HG03558 (cell line): ENCODE data around the gene TTYH1.

Experiments
- ATAC-seq: cut with Tn5 transposase; IDR thresholded peaks from one replicate; pipeline ENCODE4 v1.9.1; 2021; ENCODE audit warnings: moderate number of reproducible peaks; ENCODE audit not compliant: unreplicated experiment; ENCODE audit errors: extremely low read depth

TTYH1 gene

GRCh38 chr19:54421169-54421516, 5.9 kb downstream of the TTYH1 start:
- ATAC-seq, result no peak

GRCh38 chr19:54421521-54421920, 6.3 kb downstream of the TTYH1 start:
- ATAC-seq, result no peak

DNA sequence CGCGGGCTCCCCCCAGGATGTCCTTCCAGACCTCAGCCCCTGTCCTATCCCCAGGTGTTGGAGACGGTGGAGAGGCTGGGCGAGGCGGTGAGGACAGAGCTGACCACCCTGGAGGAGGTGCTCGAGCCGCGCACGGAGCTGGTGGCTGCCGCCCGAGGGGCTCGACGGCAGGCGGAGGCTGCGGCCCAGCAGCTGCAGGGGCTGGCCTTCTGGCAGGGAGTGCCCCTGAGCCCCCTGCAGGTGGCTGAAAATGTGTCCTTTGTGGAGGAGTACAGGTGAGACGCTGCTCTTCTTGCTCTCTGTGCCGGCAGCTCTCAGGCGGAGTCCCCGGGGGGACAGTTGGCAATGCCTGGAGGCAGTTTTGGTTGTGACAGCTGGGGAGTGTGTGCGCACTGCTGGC, 6.9 kb downstream of the TTYH1 start:
- ATAC-seq, result no peak

- no peak for ATAC-seq
These were observed 8.9 kb downstream of the TTYH1 start for GRCh38 chr19:54424201-54424600.

DNA sequence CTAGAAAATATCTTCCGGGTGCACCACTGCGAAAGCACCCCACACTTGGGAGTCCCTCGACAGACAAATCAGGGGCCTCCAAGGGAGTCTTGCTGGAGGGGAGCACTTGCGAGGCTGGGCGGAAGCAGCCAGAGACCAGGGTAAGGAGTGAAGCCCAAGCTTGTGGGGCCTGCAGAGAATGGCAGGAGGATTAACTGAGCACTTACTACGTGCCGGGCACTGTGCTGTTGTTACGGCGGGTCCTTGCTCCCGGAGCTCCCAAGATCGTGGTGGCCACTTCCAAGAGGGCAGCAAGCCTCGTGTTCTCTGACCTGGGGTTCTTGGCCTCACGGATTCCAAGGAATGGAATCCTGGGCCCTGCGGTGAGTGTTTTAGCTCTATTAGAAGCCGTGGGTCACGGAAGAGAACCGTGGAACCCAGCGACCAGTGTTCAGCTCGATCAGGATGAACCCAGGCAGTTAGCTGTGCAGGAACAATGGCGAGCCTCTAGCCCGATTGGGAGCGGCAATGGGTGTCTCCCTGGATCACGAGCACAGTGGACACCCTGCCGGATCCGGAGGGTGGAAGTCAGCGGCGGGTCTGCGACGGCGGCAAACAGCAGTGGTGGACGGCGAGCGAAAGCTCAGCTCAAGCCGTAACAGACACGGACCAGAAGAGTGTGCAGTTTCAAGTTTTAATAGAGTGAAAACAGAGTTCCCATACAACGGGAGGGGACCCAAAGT, 9.6 kb downstream of the TTYH1 start:
- no peak for ATAC-seq

- ATAC-seq, result no peak
These were observed 10.1 kb downstream of the TTYH1 start for GRCh38 chr19:54425382-54425723.

DNA sequence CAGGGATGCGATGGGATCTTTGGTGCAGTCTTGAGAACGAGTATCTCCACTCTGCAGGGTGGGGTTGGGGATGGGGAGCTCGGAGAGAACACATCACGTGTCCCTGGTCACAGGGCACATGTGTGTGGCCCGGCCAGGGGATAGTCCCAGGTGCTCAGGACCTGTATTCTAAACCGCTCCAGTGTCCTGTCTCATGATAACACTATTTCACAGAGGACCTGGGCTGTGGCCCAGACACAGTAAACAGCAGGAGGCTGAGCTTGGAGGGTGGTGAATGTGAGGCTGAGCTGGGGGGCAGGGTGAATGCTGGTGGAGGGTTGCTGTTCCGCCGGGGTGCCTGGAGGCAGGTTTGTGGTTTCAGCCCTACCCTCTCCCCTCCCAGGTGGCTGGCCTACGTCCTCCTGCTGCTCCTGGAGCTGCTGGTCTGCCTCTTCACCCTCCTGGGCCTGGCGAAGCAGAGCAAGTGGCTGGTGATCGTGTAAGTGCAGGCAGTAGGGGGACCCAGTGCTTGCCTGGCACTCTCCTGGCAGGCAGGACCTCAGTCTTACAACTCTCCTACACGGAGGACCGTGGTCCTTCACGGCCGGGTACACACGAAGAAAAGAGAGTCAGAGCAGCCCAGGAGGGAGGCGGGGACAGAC, 11.1 kb downstream of the TTYH1 start:
- ATAC-seq, result no peak

DNA sequence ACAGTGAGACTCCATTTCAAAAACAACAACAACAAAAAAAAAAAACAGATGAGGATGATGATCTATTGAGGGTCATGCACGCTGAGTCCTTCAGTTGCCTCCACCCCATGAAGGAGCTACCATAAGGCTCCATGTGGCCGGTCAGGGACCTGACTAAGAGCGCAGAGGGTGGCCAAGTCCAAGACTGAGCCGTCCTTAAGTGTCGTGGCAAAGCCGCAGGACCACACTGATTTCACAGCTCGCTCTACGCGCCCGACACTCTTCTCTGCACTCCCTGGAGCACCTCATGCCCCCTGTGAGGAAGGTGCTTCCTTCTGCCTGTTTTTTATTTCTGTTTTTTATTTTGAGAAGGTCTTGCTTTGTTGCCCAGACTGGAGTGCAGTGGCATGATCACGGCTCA, 12.3 kb downstream of the TTYH1 start:
- no peak for ATAC-seq

- no peak for ATAC-seq
These were observed 13.3 kb downstream of the TTYH1 start for GRCh38 chr19:54428323-54429175.

- no peak for ATAC-seq
These were observed 13.9 kb downstream of the TTYH1 start for GRCh38 chr19:54429176-54429495.

- ATAC-seq, result no peak
These were observed 14.4 kb downstream of the TTYH1 start for GRCh38 chr19:54429545-54430227.

DNA sequence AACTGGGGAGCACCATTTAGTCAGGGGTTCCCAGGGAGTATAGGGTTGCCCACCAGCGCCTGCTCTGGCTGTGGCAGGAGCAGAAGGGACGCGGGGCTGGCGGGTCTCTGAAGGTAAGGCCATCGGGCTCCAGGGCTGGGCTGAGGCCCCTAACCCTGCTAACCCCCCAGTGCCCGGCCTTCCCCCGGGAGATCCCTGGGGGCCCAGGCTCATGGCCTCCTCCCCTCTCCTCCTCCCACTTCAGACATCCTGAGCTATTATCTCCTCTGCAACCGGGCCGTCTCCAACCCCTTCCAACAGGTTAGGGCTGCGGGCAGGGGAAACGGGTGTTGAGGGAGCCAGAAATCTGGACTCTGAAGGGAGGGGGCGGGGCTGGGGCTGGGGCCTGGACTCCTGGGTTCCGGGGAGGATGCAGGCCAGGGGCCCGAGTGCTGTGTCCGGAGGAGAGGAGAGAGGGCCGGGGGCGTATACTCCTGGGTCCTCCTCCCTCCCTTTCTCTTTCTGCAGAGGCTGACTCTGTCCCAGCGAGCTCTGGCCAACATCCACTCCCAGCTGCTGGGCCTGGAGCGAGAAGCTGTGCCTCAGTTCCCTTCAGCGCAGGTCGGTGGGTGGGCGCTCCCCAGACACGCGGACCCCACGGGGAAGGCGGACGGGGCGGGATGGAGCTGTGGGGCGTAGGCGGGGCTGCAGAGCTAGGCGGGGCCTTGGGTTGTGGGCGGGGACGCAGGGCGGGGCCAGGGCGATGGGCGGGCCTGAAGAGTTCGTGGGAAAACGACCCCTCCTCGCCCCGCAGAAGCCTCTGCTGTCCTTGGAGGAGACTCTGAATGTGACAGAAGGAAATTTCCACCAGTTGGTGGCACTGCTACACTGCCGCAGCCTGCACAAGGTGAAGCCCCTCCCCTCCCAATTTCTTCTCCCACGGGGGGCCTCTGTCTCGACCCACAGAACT, 15.3 kb downstream of the TTYH1 start:
- no peak for ATAC-seq

DNA sequence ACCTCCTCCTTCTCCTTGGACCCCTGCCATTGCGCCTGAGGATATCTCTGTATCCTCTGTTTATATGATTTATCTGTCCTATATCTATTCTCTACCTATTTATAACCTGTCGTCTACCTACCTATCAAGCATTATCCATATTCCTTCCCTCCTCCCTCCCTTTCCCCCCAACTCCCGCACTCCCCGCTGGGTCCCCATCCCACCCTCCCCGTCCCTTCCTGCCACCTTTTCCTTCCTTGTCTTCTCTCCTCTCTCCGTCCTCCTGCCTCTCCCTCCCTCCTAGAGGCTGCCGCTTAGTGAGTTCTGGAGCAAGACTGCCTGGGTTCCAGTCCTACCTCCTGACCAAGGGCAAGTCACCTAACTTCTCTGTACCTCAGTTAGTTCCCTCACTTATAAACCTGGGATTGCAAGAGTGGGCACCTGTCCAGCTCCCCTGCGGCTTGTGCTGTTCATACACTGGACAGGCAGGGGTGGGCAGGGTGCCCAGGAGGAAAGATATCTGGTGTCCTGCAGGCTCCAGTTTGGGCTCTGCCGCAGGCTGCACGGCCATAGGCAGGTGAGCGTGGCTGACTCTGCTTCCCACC, 16.1 kb downstream of the TTYH1 start:
- ATAC-seq, result no peak

GRCh38 chr19:54432144-54432738, 17.0 kb downstream of the TTYH1 start:
- ATAC-seq, result no peak

DNA sequence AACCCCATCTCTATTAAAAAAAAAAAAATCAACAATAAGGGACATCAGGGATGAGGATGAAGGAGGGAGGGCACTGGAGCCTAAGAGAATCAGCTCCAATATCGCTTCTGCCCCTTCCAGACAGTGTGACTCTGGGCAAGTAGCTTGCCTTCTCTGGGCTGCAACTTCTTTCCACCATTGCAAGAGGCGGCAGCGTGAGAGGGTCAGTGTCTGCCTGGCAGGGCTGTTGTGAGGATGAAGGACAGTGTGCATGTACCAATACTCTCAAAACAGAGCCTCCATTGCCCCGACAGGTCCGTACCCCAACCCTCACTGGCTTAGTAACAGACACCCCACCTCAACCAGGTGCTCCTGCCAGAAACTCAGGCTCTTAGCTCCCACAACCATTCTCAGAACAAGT, 18.4 kb downstream of the TTYH1 start:
- no peak for ATAC-seq

- no peak for ATAC-seq
These were observed 19.0 kb downstream of the TTYH1 start for GRCh38 chr19:54434112-54434872.

- no peak for ATAC-seq
These were observed 19.6 kb downstream of the TTYH1 start for GRCh38 chr19:54434873-54435214.

DNA sequence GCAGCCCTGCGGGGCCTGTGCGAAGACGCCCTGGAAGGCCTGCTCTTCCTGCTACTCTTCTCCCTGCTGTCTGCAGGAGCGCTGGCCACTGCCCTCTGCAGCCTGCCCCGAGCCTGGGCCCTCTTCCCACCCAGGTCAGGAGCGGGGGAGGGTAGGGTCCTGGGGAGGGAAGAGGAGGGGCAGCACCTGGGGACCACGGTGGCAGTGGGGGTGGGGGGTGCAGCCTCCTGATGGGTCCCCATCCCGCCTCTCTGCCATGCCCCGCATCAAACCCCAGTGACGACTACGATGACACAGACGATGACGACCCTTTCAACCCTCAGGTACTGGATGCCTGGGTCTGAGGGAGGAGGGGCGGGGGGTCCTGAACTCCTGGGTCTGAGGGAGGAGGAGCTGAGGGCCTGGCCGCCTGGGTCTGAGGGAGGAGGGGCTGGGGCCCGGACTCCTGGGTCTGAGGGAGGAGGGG, 20.3 kb downstream of the TTYH1 start:
- ATAC-seq, result no peak
